HepG2 (cell line): Measurements from ENCODE around the gene SLC25A10. TPM values are rescaled to one million over a fixed set of nuclear protein-coding genes. Genes with fewer than 3 reads are reported as not detected.
A peak's percentile ranks its signal among the peaks of the same experiment; 100 is the strongest.

Experiments
- AGO2 ChIP-seq: fragments of 200-400 bp; formaldehyde crosslinking; optimal IDR thresholded peaks from 2 replicates; pipeline ENCODE3; 2017; ENCODE audit warnings: mild to moderate bottlenecking, low read depth, low read length, moderate library complexity
- ATF3 ChIP-seq: sonication (generic); formaldehyde crosslinking; IDR thresholded peaks from 2 replicates; pipeline ENCODE4 v1.4.0; 2020; ENCODE audit warnings: missing genetic modification reagents
- BCL6 ChIP-seq: IDR thresholded peaks from 2 replicates; pipeline ENCODE4 v1.6.1; 2016; ENCODE audit warnings: missing genetic modification reagents, missing compliant biosample characterization
- CHD4 ChIP-seq: fragments of 200-600 bp; sonication (generic); IDR thresholded peaks from 2 replicates; pipeline ENCODE4 v1.7.0; 2017; ENCODE audit warnings: mild to moderate bottlenecking, low read length, borderline replicate concordance
- HNF4A ChIP-seq: sonication (generic); formaldehyde crosslinking; IDR thresholded peaks from 2 replicates; pipeline ENCODE4 v1.4.0; 2020; ENCODE audit warnings: missing genetic modification reagents
- HNRNPUL1 ChIP-seq: fragments of 200-400 bp; formaldehyde crosslinking; IDR thresholded peaks from 2 replicates; pipeline ENCODE4 v1.6.1; 2017; ENCODE audit warnings: low read depth, mild to moderate bottlenecking, low read length, moderate library complexity
- MATR3 ChIP-seq: sonication (generic); formaldehyde crosslinking; IDR thresholded peaks from 2 replicates; pipeline ENCODE4 v1.4.0; 2020; ENCODE audit warnings: missing genetic modification reagents
- MTF2 ChIP-seq: sonication (generic); formaldehyde crosslinking; IDR thresholded peaks from 2 replicates; pipeline ENCODE4 v1.5.0; 2020; ENCODE audit warnings: missing genetic modification reagents, borderline replicate concordance
- NCOA1 ChIP-seq: sonication (generic); formaldehyde crosslinking; IDR thresholded peaks from 2 replicates; pipeline ENCODE4 v1.9.0; 2021; ENCODE audit warnings: missing genetic modification reagents
- PCBP1 ChIP-seq: fragments of 200-400 bp; formaldehyde crosslinking; IDR thresholded peaks from 2 replicates; pipeline ENCODE4 v1.6.1; 2017; ENCODE audit warnings: mild to moderate bottlenecking, low read depth, low read length, borderline replicate concordance
- RARG ChIP-seq: sonication (generic); formaldehyde crosslinking; IDR thresholded peaks from 2 replicates; pipeline ENCODE4 v1.4.0; 2020; ENCODE audit warnings: low read depth, mild to moderate bottlenecking, missing genetic modification reagents
- REXO4 ChIP-seq: sonication (generic); formaldehyde crosslinking; IDR thresholded peaks from 2 replicates; pipeline ENCODE4 v1.8.0; 2022; ENCODE audit warnings: missing genetic modification reagents, mild to moderate bottlenecking, borderline replicate concordance
- RFXAP ChIP-seq: sonication (generic); formaldehyde crosslinking; IDR thresholded peaks from 2 replicates; pipeline ENCODE4 v1.4.0; 2020; ENCODE audit warnings: missing genetic modification reagents, borderline replicate concordance
- RXRA ChIP-seq: sonication (generic); formaldehyde crosslinking; IDR thresholded peaks from 2 replicates; pipeline ENCODE4 v1.5.1; 2020; ENCODE audit warnings: missing genetic modification reagents
- SETDB1 ChIP-seq: sonication (generic); formaldehyde crosslinking; IDR thresholded peaks from 2 replicates; pipeline ENCODE4 v1.5.1; 2020; ENCODE audit warnings: missing genetic modification reagents, mild to moderate bottlenecking, borderline replicate concordance
- ZBTB38 ChIP-seq: sonication (generic); formaldehyde crosslinking; IDR thresholded peaks from 2 replicates; pipeline ENCODE4 v1.5.1; 2020; ENCODE audit warnings: mild to moderate bottlenecking, missing genetic modification reagents
- ZKSCAN1 ChIP-seq: fragments of 150-350 bp; IDR thresholded peaks from 2 replicates; pipeline ENCODE4 v1.6.1; 2014; ENCODE audit warnings: low read length
- ZNF12 ChIP-seq: sonication (generic); formaldehyde crosslinking; IDR thresholded peaks from 2 replicates; pipeline ENCODE4 v1.5.0; 2020; ENCODE audit warnings: missing genetic modification reagents
- ZNF124 ChIP-seq: sonication (generic); formaldehyde crosslinking; IDR thresholded peaks from 2 replicates; pipeline ENCODE4 v1.4.0; 2020; ENCODE audit warnings: missing genetic modification reagents
- ZNF17 ChIP-seq: sonication (generic); formaldehyde crosslinking; IDR thresholded peaks from 2 replicates; pipeline ENCODE4 v1.5.0; 2020; ENCODE audit warnings: mild to moderate bottlenecking, missing genetic modification reagents
- ZNF24 ChIP-seq: fragments of 450-650 bp; IDR thresholded peaks from 2 replicates; pipeline ENCODE4 v1.6.1; 2017; ENCODE audit warnings: antibody characterized with exemption, mild to moderate bottlenecking
- ZNF432 ChIP-seq: sonication (generic); formaldehyde crosslinking; IDR thresholded peaks from 2 replicates; pipeline ENCODE4 v1.5.0; 2020; ENCODE audit warnings: missing genetic modification reagents, mild to moderate bottlenecking, borderline replicate concordance
- ZSCAN12 ChIP-seq: sonication (generic); formaldehyde crosslinking; IDR thresholded peaks from 2 replicates; pipeline ENCODE4 v1.9.0; 2021; ENCODE audit warnings: mild to moderate bottlenecking, missing genetic modification reagents
- polyA plus RNA-seq, 8 experiments: library from polyadenylated mRNA; depleted of rRNA in 3 of 8; stranded (reverse) in 7 of 8; unstranded in 1 of 8; fragments of >200 nt; fragmentation: Illumina TruSeq in 4 of 8; extraction: Trizol in 4 of 8; gene quantifications; 2 replicates each; pipeline versions ENCODE4 v1.2.1 to v1.2.3, GENCODE V29; 2011 to 2016; ENCODE audit warnings: low read depth in 4 of 8, missing spikeins in 1 of 8, mixed read lengths in 1 of 8; ENCODE audit not compliant: insufficient read depth in 1 of 8
- total RNA-seq, 5 experiments: library from RNA; depleted of rRNA; stranded (reverse); fragments of >200 nt; fragmentation: Illumina TruSeq; extraction: Trizol; gene quantifications; 2 replicates each; pipeline ENCODE4 v1.2.3, GENCODE V29; 2016; ENCODE audit warnings: low read depth in 1 of 5
- TF ChIP-seq, protein P1 (sequence below): sonication (generic); formaldehyde crosslinking; IDR thresholded peaks from 2 replicates; pipeline ENCODE4 v1.5.1; 2020; ENCODE audit warnings: mild to moderate bottlenecking, missing genetic modification reagents, moderate library complexity
- TF ChIP-seq, protein P2 (sequence below): sonication (generic); formaldehyde crosslinking; IDR thresholded peaks from 2 replicates; pipeline ENCODE4 v1.9.0; 2022; ENCODE audit warnings: low read depth, missing genetic modification reagents
- TF ChIP-seq, protein P3 (sequence below): sonication (generic); formaldehyde crosslinking; conservative IDR thresholded peaks from 2 replicates; pipeline ENCODE4 v1.4.0; 2020; ENCODE audit warnings: missing genetic modification reagents

The SLC25A10 gene
- total and polyA plus RNA-seq, 2 of the 13 experiments (the other 11 are each of a cell fraction or from before 2014, with no cell fraction given), result 46.5 to 140 TPM

- TF ChIP-seq ZSCAN12 (CRISPR knock-in tag) (no peak; the same call in 1 of the 2 replicates), ZNF432 (CRISPR knock-in tag) (peak; percentile 46; the same call in 1 of the 2 replicates), RFXAP (peak; percentile 95), BCL6 (CRISPR knock-in tag) (peak; percentile 71; the same call in 1 of the 2 replicates), SETDB1 (CRISPR knock-in tag) (no peak), AGO2 (peak; percentile 90), RXRA (CRISPR knock-in tag) (peak; percentile 92), MATR3 (no peak), ZNF17 (CRISPR knock-in tag) (peak; percentile 49; the same call in 1 of the 2 replicates), ZKSCAN1 (no peak), HNF4A (peak; percentile 57), RARG (CRISPR knock-in tag) (peak; percentile 96), ZNF12 (CRISPR knock-in tag) (peak; percentile 79), ATF3 (CRISPR knock-in tag) (peak; percentile 69; the same call in 1 of the 2 replicates), NCOA1 (CRISPR knock-in tag) (peak; percentile 83; the same call in 1 of the 2 replicates), CHD4 (no peak), HNRNPUL1 (no peak; the same call in 1 of the 2 replicates), MTF2 (CRISPR knock-in tag) (peak; percentile 85; the same call in 1 of the 2 replicates), ZBTB38 (CRISPR knock-in tag) (peak; percentile 96), ZNF124 (no peak), REXO4 (CRISPR knock-in tag) (0 out of 2 replicates have a peak, but pooled peaks have one; percentile 61), ZNF24 (no peak), PCBP1 (0 out of 2 replicates have a peak, but pooled peaks have one; percentile 50)
- TF ChIP-seq, protein P1, sequence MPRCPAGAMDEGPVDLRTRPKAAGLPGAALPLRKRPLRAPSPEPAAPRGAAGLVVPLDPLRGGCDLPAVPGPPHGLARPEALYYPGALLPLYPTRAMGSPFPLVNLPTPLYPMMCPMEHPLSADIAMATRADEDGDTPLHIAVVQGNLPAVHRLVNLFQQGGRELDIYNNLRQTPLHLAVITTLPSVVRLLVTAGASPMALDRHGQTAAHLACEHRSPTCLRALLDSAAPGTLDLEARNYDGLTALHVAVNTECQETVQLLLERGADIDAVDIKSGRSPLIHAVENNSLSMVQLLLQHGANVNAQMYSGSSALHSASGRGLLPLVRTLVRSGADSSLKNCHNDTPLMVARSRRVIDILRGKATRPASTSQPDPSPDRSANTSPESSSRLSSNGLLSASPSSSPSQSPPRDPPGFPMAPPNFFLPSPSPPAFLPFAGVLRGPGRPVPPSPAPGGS (CRISPR knock-in tag), result peak; percentile 83
- TF ChIP-seq, protein P2, sequence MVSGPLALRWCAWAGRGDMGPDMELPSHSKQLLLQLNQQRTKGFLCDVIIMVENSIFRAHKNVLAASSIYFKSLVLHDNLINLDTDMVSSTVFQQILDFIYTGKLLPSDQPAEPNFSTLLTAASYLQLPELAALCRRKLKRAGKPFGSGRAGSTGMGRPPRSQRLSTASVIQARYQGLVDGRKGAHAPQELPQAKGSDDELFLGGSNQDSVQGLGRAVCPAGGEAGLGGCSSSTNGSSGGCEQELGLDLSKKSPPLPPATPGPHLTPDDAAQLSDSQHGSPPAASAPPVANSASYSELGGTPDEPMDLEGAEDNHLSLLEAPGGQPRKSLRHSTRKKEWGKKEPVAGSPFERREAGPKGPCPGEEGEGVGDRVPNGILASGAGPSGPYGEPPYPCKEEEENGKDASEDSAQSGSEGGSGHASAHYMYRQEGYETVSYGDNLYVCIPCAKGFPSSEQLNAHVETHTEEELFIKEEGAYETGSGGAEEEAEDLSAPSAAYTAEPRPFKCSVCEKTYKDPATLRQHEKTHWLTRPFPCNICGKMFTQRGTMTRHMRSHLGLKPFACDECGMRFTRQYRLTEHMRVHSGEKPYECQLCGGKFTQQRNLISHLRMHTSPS (CRISPR knock-in tag), result peak; percentile 64
- TF ChIP-seq, protein P3, sequence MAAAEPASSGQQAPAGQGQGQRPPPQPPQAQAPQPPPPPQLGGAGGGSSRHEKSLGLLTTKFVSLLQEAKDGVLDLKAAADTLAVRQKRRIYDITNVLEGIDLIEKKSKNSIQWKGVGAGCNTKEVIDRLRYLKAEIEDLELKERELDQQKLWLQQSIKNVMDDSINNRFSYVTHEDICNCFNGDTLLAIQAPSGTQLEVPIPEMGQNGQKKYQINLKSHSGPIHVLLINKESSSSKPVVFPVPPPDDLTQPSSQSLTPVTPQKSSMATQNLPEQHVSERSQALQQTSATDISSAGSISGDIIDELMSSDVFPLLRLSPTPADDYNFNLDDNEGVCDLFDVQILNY (CRISPR knock-in tag), result peak; percentile 60
Measured at GRCh38 chr17:81702934-81703746, 8.9 kb upstream of the SLC25A10 start, which contains the start of gene MRPL12 (continued).
